A549 (cell line): ENCODE results near the gene ZNF672. TPM values are rescaled to one million over a fixed set of nuclear protein-coding genes. Genes with fewer than 3 reads are reported as not detected.

Experiments used
- ATAC-seq, 2 experiments: fragments of 200-7000 bp in 1 of 2; fragments of >200 bp in 1 of 2; cut with Nextera tagmentation in 1 of 2; cut with Tn5 transposase in 1 of 2; 3 replicates each; pipeline versions ENCODE4 v1.8.0 to v1.9.1; 2018 to 2020; ENCODE audit warnings: mild to moderate bottlenecking in 1 of 2, moderate library complexity in 1 of 2
- CTCF ChIA-PET: fragments of 300-600 bp; sonication (Branson Sonifier 250); formaldehyde crosslinking; extraction: SDS; loops from one replicate; lab custom pipeline; 2021; ENCODE audit warnings: antibody characterized with exemption, inconsistent platforms; lab: Yijun Ruan, JAX
- POLR2A ChIA-PET: fragments of 350-600 bp; formaldehyde crosslinking; extraction: SDS; loops from one replicate; lab custom pipeline; 2021; ENCODE audit warnings: antibody characterized with exemption, inconsistent platforms; lab: Yijun Ruan, JAX
- DNase-seq, 2 experiments: peaks; one replicate each; pipeline versions ENCODE4 v3.0.0 to v3.0.0-alpha.2; 2011 to 2016; ENCODE audit warnings: low read depth in 1 of 2, low spot score in 1 of 2
- FAIRE-seq: peaks from 2 replicates; lab custom pipeline; 2011; peaks lifted over from hg19 to GRCh38; lab: Jason Lieb, UNC
- H3K27ac ChIP-seq, 2 experiments: fragments of >200 bp; sonication (Bioruptor Twin); formaldehyde crosslinking; 3 replicates each; pipeline ENCODE4 v1.5.1; 2016 to 2017
- H3K4me1 ChIP-seq: fragments of >200 bp; sonication (Bioruptor Twin); formaldehyde crosslinking; 3 replicates; pipeline ENCODE4 v1.6.1; 2016
- H3K4me2 ChIP-seq: fragments of >200 bp; sonication (Bioruptor Twin); formaldehyde crosslinking; 3 replicates; pipeline ENCODE4 v1.6.1; 2016
- H3K4me3 ChIP-seq: fragments of >200 bp; sonication (Bioruptor Twin); formaldehyde crosslinking; 3 replicates; pipeline ENCODE4 v1.5.1; 2016
- H3K9me3 ChIP-seq: fragments of >200 bp; sonication (Bioruptor Twin); formaldehyde crosslinking; 3 replicates; pipeline ENCODE4 v1.6.1; 2016
- ATOH8 ChIP-seq: fragments of 250-450 bp; sonication (Bioruptor Pico); IDR thresholded peaks from 2 replicates; pipeline ENCODE4 v1.5.0; 2020; ENCODE audit warnings: low read depth, mild to moderate bottlenecking, moderate library complexity
- CBX2 ChIP-seq: fragments of 200-600 bp; sonication (generic); IDR thresholded peaks from 2 replicates; pipeline ENCODE4 v1.6.1; 2016; ENCODE audit warnings: low read depth, mild to moderate bottlenecking, borderline replicate concordance
- CHD4 ChIP-seq: fragments of 200-600 bp; sonication (generic); IDR thresholded peaks from 2 replicates; pipeline ENCODE4 v1.6.1; 2016; ENCODE audit warnings: antibody characterized with exemption, mild to moderate bottlenecking, borderline replicate concordance
- E2F6 ChIP-seq: IDR thresholded peaks from 2 replicates; pipeline ENCODE4 v1.6.1; 2012; ENCODE audit warnings: low read depth, borderline replicate concordance
- EHMT2 ChIP-seq: fragments of 200-600 bp; sonication (generic); IDR thresholded peaks from 2 replicates; pipeline ENCODE4 v1.6.1; 2016; ENCODE audit warnings: antibody characterized with exemption, low read depth, mild to moderate bottlenecking, moderate library complexity
- FOSL2 ChIP-seq, 2 experiments: fragments of 450-650 bp in 1 of 2; fragments of >200 bp in 1 of 2; sonication (Bioruptor Twin) in 1 of 2; formaldehyde crosslinking; IDR thresholded peaks; 2 replicates each; pipeline versions ENCODE4 v1.5.0 to v1.6.1; 2016 to 2020; ENCODE audit warnings: mild to moderate bottlenecking in 1 of 2, moderate library complexity in 1 of 2
- FOXS1 ChIP-seq: fragments of 250-450 bp; sonication (Bioruptor Pico); IDR thresholded peaks from 2 replicates; pipeline ENCODE4 v1.5.0; 2020; ENCODE audit warnings: mild to moderate bottlenecking, moderate library complexity
- HDAC2 ChIP-seq: fragments of 200-600 bp; sonication (generic); IDR thresholded peaks from 2 replicates; pipeline ENCODE4 v1.6.1; 2016
- HMGXB4 ChIP-seq: fragments of 250-450 bp; sonication (Bioruptor Pico); IDR thresholded peaks from 2 replicates; pipeline ENCODE4 v1.5.0; 2021; ENCODE audit warnings: mild to moderate bottlenecking, moderate library complexity, borderline replicate concordance
- HOXB5 ChIP-seq: fragments of 250-450 bp; sonication (Bioruptor Pico); IDR thresholded peaks from 2 replicates; pipeline ENCODE4 v1.5.0; 2020; ENCODE audit warnings: mild to moderate bottlenecking, moderate library complexity
- JUN ChIP-seq, 2 experiments: fragments of >200 bp; sonication (Bioruptor Twin); formaldehyde crosslinking; IDR thresholded peaks; 2 replicates in 1 of 2; 3 replicates in 1 of 2; pipeline ENCODE4 v1.6.1; 2016 to 2017
- MAX ChIP-seq: IDR thresholded peaks from 2 replicates; pipeline ENCODE4 v1.6.1; 2012
- MYC ChIP-seq: IDR thresholded peaks from 2 replicates; pipeline ENCODE4 v1.6.1; 2012; ENCODE audit warnings: mild to moderate bottlenecking, inconsistent platforms, low read length, improper control_type of control experiment, borderline replicate concordance
- NFE2L2 ChIP-seq: fragments of 150-350 bp; conservative IDR thresholded peaks from 2 replicates; pipeline ENCODE4 v1.6.1; 2014; ENCODE audit warnings: low read length
- PBX3 ChIP-seq: IDR thresholded peaks from 2 replicates; pipeline ENCODE4 v1.6.1; 2012
- PHF8 ChIP-seq: fragments of 200-600 bp; sonication (generic); IDR thresholded peaks from 2 replicates; pipeline ENCODE4 v1.6.1; 2016; ENCODE audit warnings: low read depth, mild to moderate bottlenecking, antibody characterized with exemption, moderate library complexity, borderline replicate concordance
- POLR2A ChIP-seq: IDR thresholded peaks from 2 replicates; pipeline ENCODE4 v1.6.1; 2012; ENCODE audit warnings: mild to moderate bottlenecking, low read length
- RAD21 ChIP-seq, 2 experiments: fragments of >200 bp in 1 of 2; sonication (Bioruptor Twin) in 1 of 2; formaldehyde crosslinking in 1 of 2; IDR thresholded peaks in 1 of 2; conservative IDR thresholded peaks in 1 of 2; 2 replicates in 1 of 2; 3 replicates in 1 of 2; pipeline ENCODE4 v1.6.1; 2012 to 2018; ENCODE audit warnings: inconsistent platforms in 1 of 2
- RNF2 ChIP-seq: fragments of 200-600 bp; sonication (generic); IDR thresholded peaks from 2 replicates; pipeline ENCODE4 v1.6.1; 2016; ENCODE audit warnings: low read depth, mild to moderate bottlenecking, antibody characterized with exemption, moderate library complexity, borderline replicate concordance
- ZC3H11A ChIP-seq: fragments of 450-650 bp; IDR thresholded peaks from 2 replicates; pipeline ENCODE4 v1.6.1; 2014; ENCODE audit warnings: antibody characterized with exemption, mild to moderate bottlenecking
- WGBS: methylation state at CpG from one replicate; pipeline ENCODE4 v1.1.6; 2017; ENCODE audit errors: missing lambda C conversion rate; 5-methylcytosine and 5-hydroxymethylcytosine counted together
- polyA plus RNA-seq, 4 experiments: library from polyadenylated mRNA; depleted of rRNA in 3 of 4; stranded (reverse); fragments of >200 nt; fragmentation: RNase III in 1 of 4; extraction: RNeasy Plus Mini Kit Qiagen cat#74134 plus additional on column Dnase treatment in 1 of 4; gene quantifications; 2 replicates in 3 of 4; 3 replicates in 1 of 4; pipeline ENCODE4 v1.2.3, GENCODE V29; 2011 to 2017

ZNF672 gene
- polyA plus RNA-seq, 2 of the 4 experiments (the other 2 are of a cell fraction), result 18.9 to 20.6 TPM

- Histone ChIP-seq H3K4me2 (no peak overlapping the region), H3K9me3 (no peaks in the 10 kb centered on the region), H3K4me1 (no peaks in the 10 kb centered on the region), H3K4me3 (no peak overlapping the region)
- ChIA-PET CTCF (interaction anchor here (1.2 to 1.4 kb wide), 2 partner anchors 10 to 25 kb away, joined by 4 read pairs; no protein-coding TSS in a partner anchor), POLR2A (interaction anchor here (1.3 kb wide), 1 partner anchor 13 kb away, joined by 6 read pairs; the partner anchor contains the start of gene ZNF672)
- WGBS, result 96% methylated on average over 2 of the region's 2 CpGs
- peak in 1 of 2 experiments; percentile 6; a peak in 2 of 6 replicates for ATAC-seq
- DNase-seq, result no peak
- no peak for TF ChIP-seq PBX3
- TF ChIP-seq POLR2A, result peak; percentile 6; the same call in 1 of the 2 replicates
- TF ChIP-seq, all 56 proteins: peak for 1
- no peak for FAIRE-seq
- H3K27ac ChIP-seq, result no peak overlapping the region
Measured at GRCh38 chr1:248851390-248851789, 13.4 kb downstream of the ZNF672 start.

- ATAC-seq, result no peak
- no peak overlapping the region for H3K27ac ChIP-seq
- WGBS, result 93% methylated on average over 7 of the region's 7 CpGs
- H3K4me1 ChIP-seq, result peaks cover 10% of the 10 kb centered on the region; the same call in 2 of the 3 replicates
- no peaks in the 10 kb centered on the region for H3K9me3 ChIP-seq
- no peak for TF ChIP-seq ZC3H11A
- TF ChIP-seq PHF8, result no peak
- no peak for TF ChIP-seq HMGXB4 (CRISPR knock-in tag)
- no peak for TF ChIP-seq HDAC2
- no peak for TF ChIP-seq EHMT2
- TF ChIP-seq E2F6, result no peak
- no peak for TF ChIP-seq HOXB5
- no peak for TF ChIP-seq ATOH8 (CRISPR knock-in tag)
- ChIA-PET POLR2A (no interaction called here), CTCF (interaction anchor here (0.9 to 1.4 kb wide), 2 partner anchors 11 to 26 kb away, joined by 3 to 4 read pairs; no protein-coding TSS in a partner anchor)
- H3K4me2 ChIP-seq, result no peak overlapping the region
- DNase-seq, result no peak
- H3K4me3 ChIP-seq, result no peak overlapping the region
- FAIRE-seq, result no peak
Measured at GRCh38 chr1:248852481-248853405, 14.7 kb downstream of the ZNF672 start.

- H3K4me1 ChIP-seq, result peaks cover 10% of the 10 kb centered on the region; the same call in 2 of the 3 replicates
- no peak overlapping the region for H3K27ac ChIP-seq
- TF ChIP-seq NFE2L2, result no peak
- TF ChIP-seq FOXS1, result no peak
- TF ChIP-seq CHD4, result no peak
- no peak for TF ChIP-seq ATOH8 (CRISPR knock-in tag)
- TF ChIP-seq POLR2A, result no peak
- TF ChIP-seq FOSL2 (IDR thresholded peaks at IDR 0.05), result no peak
- TF ChIP-seq FOSL2 (CRISPR knock-in tag; IDR thresholded peaks at IDR 0.05), result no peak
- no peak for TF ChIP-seq CBX2
- TF ChIP-seq MAX, result no peak
- TF ChIP-seq JUN (IDR thresholded peaks at IDR 0.05), result no peak
- TF ChIP-seq MYC, result no peak
- no peak for TF ChIP-seq RNF2
- TF ChIP-seq RAD21 (conservative IDR thresholded peaks at IDR 0.05 in 1 of 2, IDR thresholded peaks at IDR 0.05 in 1 of 2), result no peak
- no peak for TF ChIP-seq ZC3H11A
- TF ChIP-seq E2F6, result no peak
- ChIA-PET POLR2A (no interaction called here), CTCF (interaction anchor here (3.9 kb wide), 1 partner anchor 12 kb away, joined by 16 read pairs; no protein-coding TSS in a partner anchor)
- no peaks in the 10 kb centered on the region for H3K9me3 ChIP-seq
- FAIRE-seq (no peak), DNase-seq (no peak), ATAC-seq (no peak)
- H3K4me2 ChIP-seq, result no peak overlapping the region
- whole genome bisulfite sequencing, result 83% methylated on average over 8 of the region's 8 CpGs
- no peak overlapping the region for H3K4me3 ChIP-seq
Measured at GRCh38 chr1:248853663-248854375, 15.8 kb downstream of the ZNF672 start.
